ENCODE results near the gene UGT1A4. TPM values are rescaled to one million over a fixed set of nuclear protein-coding genes. Genes with fewer than 3 reads are reported as not detected.

The UGT1A4 gene
- total RNA-seq, 3 donors from 2014 or later (not counting 1 experiment from before 2014, with no cell fraction given), result not detected

- TF ChIP-seq CTCF (IDR thresholded peaks at IDR 0.05), result no peak
- Histone ChIP-seq H3K4me3 (ENCODE audit: low read length) (no peak overlapping the region), H3K27me3 (ENCODE audit: control insufficient read depth, insufficient read depth, low read length) (no peaks in the 10 kb centered on the region), H3K9me3 (ENCODE audit: control insufficient read depth, insufficient read depth, low read length) (no peaks in the 10 kb centered on the region), H3K4me1 (ENCODE audit: control insufficient read depth, insufficient read depth, low read length) (no peaks in the 10 kb centered on the region), H3K36me3 (ENCODE audit: control insufficient read depth, insufficient read depth, low read length) (no peaks in the 10 kb centered on the region), H3K27ac (ENCODE audit: low read length) (no peak overlapping the region)
- Mint-ChIP-seq H3K9me3 (no peaks in the 10 kb centered on the region), H3K4me1 (no peaks in the 10 kb centered on the region), H3K4me3 (no peak overlapping the region), H3K27ac (no peak overlapping the region), H3K36me3 (no peaks in the 10 kb centered on the region), H3K27me3 (ENCODE audit: low read depth in 2 of 2) (no peaks in the 10 kb centered on the region)
- 80% methylated on average over 9 of the region's 9 CpGs for WGBS (ENCODE audit: insufficient coverage)
- DNase-seq (no peak), ATAC-seq (no peak)
- intact Hi-C loops (cut with micrococcal nuclease), result no loop called here
Measured at GRCh38 chr2:233791883-233792329, 73.4 kb downstream of the UGT1A4 start.

- Histone ChIP-seq H3K9me3 (ENCODE audit: control insufficient read depth, insufficient read depth, low read length) (no peaks in the 10 kb centered on the region), H3K27me3 (ENCODE audit: control insufficient read depth, insufficient read depth, low read length) (no peaks in the 10 kb centered on the region), H3K36me3 (ENCODE audit: control insufficient read depth, insufficient read depth, low read length) (no peaks in the 10 kb centered on the region), H3K4me1 (ENCODE audit: control insufficient read depth, insufficient read depth, low read length) (no peaks in the 10 kb centered on the region), H3K27ac (ENCODE audit: low read length) (no peak overlapping the region), H3K4me3 (ENCODE audit: low read length) (no peak overlapping the region)
- no peaks in the 10 kb centered on the region for H3K27me3 Mint-ChIP-seq (ENCODE audit: low read depth in 2 of 2)
- no peaks in the 10 kb centered on the region for H3K36me3 Mint-ChIP-seq
- no peaks in the 10 kb centered on the region for H3K4me1 Mint-ChIP-seq
- TF ChIP-seq CTCF (IDR thresholded peaks at IDR 0.05), result no peak
- no peak for DNase-seq
- H3K27ac Mint-ChIP-seq, result no peak overlapping the region
- intact Hi-C loops (cut with micrococcal nuclease), result no loop called here
- WGBS (ENCODE audit: insufficient coverage), result 93% methylated on average over 7 of the region's 7 CpGs
- no peak for ATAC-seq
- H3K9me3 Mint-ChIP-seq, result no peaks in the 10 kb centered on the region
- no peak overlapping the region for H3K4me3 Mint-ChIP-seq
Measured at GRCh38 chr2:233792720-233793119, 74.2 kb downstream of the UGT1A4 start.

GRCh38 chr2:233793465-233794127, 75.1 kb downstream of the UGT1A4 start:
- ATAC-seq (no peak), DNase-seq (no peak)
- WGBS (ENCODE audit: insufficient coverage), result 86% methylated on average over 18 of the region's 18 CpGs
- Mint-ChIP-seq H3K4me3 (no peak overlapping the region), H3K4me1 (no peaks in the 10 kb centered on the region), H3K9me3 (no peaks in the 10 kb centered on the region), H3K36me3 (no peaks in the 10 kb centered on the region), H3K27ac (no peak overlapping the region), H3K27me3 (ENCODE audit: low read depth in 2 of 2) (no peaks in the 10 kb centered on the region)
- H3K36me3 ChIP-seq (ENCODE audit: control insufficient read depth, insufficient read depth, low read length), result no peaks in the 10 kb centered on the region
- TF ChIP-seq CTCF (IDR thresholded peaks at IDR 0.05), result no peak
- H3K4me1 ChIP-seq (ENCODE audit: control insufficient read depth, insufficient read depth, low read length), result no peaks in the 10 kb centered on the region
- no peaks in the 10 kb centered on the region for H3K27me3 ChIP-seq (ENCODE audit: control insufficient read depth, insufficient read depth, low read length)
- H3K4me3 ChIP-seq (ENCODE audit: low read length), result no peak overlapping the region
- H3K27ac ChIP-seq (ENCODE audit: low read length), result no peak overlapping the region
- intact Hi-C loops (cut with micrococcal nuclease), result no loop called here
- no peaks in the 10 kb centered on the region for H3K9me3 ChIP-seq (ENCODE audit: control insufficient read depth, insufficient read depth, low read length)

- TF ChIP-seq CTCF (IDR thresholded peaks at IDR 0.05), result no peak
- H3K4me3 ChIP-seq (ENCODE audit: low read length), result no peak overlapping the region
- no peak overlapping the region for H3K27ac Mint-ChIP-seq
- no peaks in the 10 kb centered on the region for H3K4me1 ChIP-seq (ENCODE audit: control insufficient read depth, insufficient read depth, low read length)
- H3K36me3 ChIP-seq (ENCODE audit: control insufficient read depth, insufficient read depth, low read length), result no peaks in the 10 kb centered on the region
- ATAC-seq (no peak), DNase-seq (no peak)
- H3K4me3 Mint-ChIP-seq, result no peak overlapping the region
- H3K9me3 Mint-ChIP-seq, result no peaks in the 10 kb centered on the region
- H3K9me3 ChIP-seq (ENCODE audit: control insufficient read depth, insufficient read depth, low read length), result no peaks in the 10 kb centered on the region
- no peaks in the 10 kb centered on the region for H3K4me1 Mint-ChIP-seq
- H3K36me3 Mint-ChIP-seq, result no peaks in the 10 kb centered on the region
- no peak overlapping the region for H3K27ac ChIP-seq (ENCODE audit: low read length)
- H3K27me3 ChIP-seq (ENCODE audit: control insufficient read depth, insufficient read depth, low read length), result no peaks in the 10 kb centered on the region
- intact Hi-C loops (cut with micrococcal nuclease), result no loop called here
- 83% methylated on average over 17 of the region's 17 CpGs for WGBS (ENCODE audit: insufficient coverage)
- H3K27me3 Mint-ChIP-seq (ENCODE audit: low read depth in 2 of 2), result peaks cover 0 to 2% of the 10 kb centered on the region in 2 donors
Measured at GRCh38 chr2:233794128-233794658, 75.7 kb downstream of the UGT1A4 start.

All from natural killer cell (primary cell).